LNCaP clone FGC (cell line): ENCODE measurements around the gene CACNA1A.

ENCODE experiments used
- DNase-seq: peaks from one replicate; pipeline ENCODE4 v3.0.0-alpha.2; 2011; ENCODE audit warnings: low read depth
- H3K4me3 ChIP-seq: 2 replicates; pipeline ENCODE4 v1.5.1; 2011; ENCODE audit warnings: mild to moderate bottlenecking, low read depth, low read length, control low read depth
- CTCF ChIP-seq: IDR thresholded peaks from 2 replicates; pipeline ENCODE4 v1.5.1; 2012; ENCODE audit warnings: mild to moderate bottlenecking; ENCODE audit not compliant: control insufficient read depth, insufficient read depth; ENCODE audit errors: extremely low read depth

Gene CACNA1A

GRCh38 chr19:13511947-13512346 is 5.7 kb upstream of the CACNA1A start:
- no peak for DNase-seq
- no peak for TF ChIP-seq CTCF
- no peak overlapping the region for H3K4me3 ChIP-seq

DNA sequence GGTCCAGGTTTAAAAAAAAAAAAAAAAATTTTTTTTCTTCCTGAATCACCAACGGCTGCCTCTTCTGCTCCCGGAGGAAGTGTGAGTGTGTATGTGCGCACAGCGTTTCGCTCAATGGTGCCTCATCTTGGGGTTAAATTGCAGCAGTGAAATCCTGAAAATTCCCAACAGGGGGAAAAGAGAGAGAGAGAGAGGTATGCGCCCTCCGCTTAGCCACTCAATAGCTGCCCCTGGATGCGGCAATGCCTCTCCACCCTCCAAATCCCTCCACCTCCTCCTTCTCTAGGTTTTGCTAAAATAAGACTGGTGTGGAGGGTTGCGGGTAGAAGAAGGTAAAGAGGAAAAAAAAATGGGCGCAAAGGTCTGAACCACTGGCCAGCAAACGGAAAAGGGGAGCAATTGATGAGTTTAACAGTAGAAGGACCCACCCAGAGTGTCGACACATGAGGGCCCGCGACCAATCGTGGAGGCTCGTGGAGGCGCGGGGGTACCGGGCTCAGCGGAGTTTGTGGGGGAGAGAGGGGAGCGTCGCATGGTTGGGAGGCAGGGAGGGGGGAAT is 853 bp upstream of the CACNA1A start:
- H3K4me3 ChIP-seq = no peak overlapping the region

DNA sequence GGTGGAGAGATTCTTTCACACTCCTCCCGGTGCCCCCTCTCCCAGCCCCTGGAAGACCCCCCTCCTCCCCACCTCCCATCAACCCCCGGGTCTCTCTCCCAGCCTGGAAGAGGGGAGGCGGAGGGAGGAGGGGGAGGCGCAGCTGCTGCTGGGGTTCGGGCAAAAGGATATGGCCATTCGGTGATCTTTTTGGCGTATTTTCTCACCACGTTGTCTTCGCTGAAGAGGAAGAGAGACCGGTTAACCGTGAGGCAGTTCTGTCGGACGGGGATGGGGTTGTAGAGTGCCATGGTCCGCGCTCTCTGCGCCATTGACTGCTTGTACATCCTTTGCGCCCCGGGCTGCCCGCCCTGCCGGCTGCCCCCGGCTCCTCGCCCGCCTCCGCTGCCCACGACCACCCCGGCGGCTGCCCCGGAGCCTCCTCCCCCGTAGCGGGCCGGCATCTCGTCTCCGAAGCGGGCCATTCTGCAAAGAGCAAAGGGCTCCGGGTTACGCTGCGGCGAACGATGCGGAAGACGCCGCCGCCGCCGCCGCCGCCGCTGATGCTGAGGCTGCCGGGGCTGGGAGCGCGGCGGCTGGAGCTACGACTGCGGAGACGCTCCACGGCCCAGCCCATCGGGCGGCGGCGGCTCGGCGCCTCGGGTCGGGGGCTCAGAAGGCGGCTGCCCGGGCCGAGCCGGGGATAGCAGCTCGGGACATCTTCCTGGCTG is 363 bp downstream of the CACNA1A start:
- TF ChIP-seq CTCF = no peak
- no peak for DNase-seq
- H3K4me3 ChIP-seq = no peak overlapping the region

More for the DNA sequence above, 853 bp upstream of the CACNA1A start:
- DNase-seq = no peak
- no peak for TF ChIP-seq CTCF

- no peak for DNase-seq
- no peak overlapping the region for H3K4me3 ChIP-seq
- no peak for TF ChIP-seq CTCF
Measured at GRCh38 chr19:13505164-13505695, 1.0 kb downstream of the CACNA1A start.

DNA sequence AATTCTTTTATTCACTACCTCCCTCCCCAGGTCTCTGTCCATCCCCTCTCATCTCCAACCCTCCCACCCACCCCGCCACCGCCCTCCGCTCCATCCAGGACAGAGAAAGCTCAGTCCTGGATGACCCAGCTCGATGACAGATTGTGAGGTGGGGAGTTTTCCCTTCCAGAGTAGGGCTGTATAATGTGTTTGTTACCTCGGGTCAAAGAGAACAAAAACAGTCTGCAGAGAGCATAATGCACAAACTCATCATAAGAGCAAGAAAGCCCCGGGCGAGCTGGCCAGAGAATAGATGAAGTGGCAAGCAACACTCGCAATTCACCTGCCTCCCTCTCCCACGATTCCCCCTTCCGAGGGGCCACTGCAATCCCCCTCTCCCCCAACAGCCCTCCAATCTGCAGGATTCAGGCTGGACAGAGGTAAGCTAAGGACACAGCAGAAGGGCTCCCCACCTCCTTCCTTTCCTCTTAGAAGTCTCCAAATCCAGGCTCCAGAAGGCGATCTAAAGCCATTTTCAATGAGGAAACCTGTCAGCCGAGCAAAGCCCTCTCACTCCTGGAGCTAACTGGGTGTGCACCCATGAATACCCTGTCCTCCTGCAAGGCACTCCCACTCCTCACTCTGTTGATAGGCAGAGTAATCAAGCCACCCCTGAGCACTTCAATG is 2.6 kb downstream of the CACNA1A start:
- no peak for DNase-seq
- H3K4me3 ChIP-seq = no peak overlapping the region
- no peak for TF ChIP-seq CTCF

DNA sequence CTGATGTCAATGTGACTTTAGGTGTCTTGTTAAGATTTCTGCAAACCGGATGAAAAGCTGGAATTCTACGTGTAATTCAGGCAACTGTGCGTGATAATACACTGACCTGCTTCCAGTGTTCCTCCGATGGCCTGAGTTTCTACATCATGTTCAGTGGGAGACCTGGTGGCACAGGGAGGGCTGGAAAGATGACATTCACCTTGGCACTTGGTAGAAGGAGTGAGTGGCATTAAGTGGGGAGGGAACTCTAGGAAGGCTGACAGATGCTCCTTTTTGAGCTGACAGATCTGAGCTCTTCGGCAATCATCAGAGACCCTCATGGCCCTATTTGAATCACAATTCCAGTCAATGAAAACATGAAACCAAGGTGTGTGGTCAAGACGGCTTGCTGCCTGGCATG is 4.0 kb downstream of the CACNA1A start:
- no peak for TF ChIP-seq CTCF
- DNase-seq = no peak
- H3K4me3 ChIP-seq = no peak overlapping the region
